Activated naive CD4-positive, alpha-beta T cell treated with anti-CD3 and anti-CD28 coated beads, Interleukin-2, amount 50 U/mL, for 72 hours (primary cell): ENCODE results near the gene PLCD1. TPM values are rescaled to one million over a fixed set of nuclear protein-coding genes. Genes with fewer than 3 reads are reported as not detected.

Source experiments
- ATAC-seq, 2 donors: fragments of 150-1000 bp; cut with Tn5 transposase; 2 replicates each; pipeline ENCODE4 v1.10.0; 2021; ENCODE audit warnings: mild to moderate bottlenecking in 2 of 2, moderate library complexity in 2 of 2
- DNase-seq, 2 donors: peaks; one replicate each; pipeline ENCODE4 v3.0.0; 2021 to 2022; ENCODE audit warnings: low spot score in 2 of 2
- H3K27ac Mint-ChIP-seq, 2 donors: one replicate each; pipeline ENCODE4 v1.8.0; 2022; ENCODE audit warnings: mild to moderate bottlenecking in 2 of 2, mixed read lengths in 2 of 2
- H3K36me3 Mint-ChIP-seq, 2 donors: one replicate each; pipeline ENCODE4 v1.8.0; 2022; ENCODE audit warnings: mixed read lengths in 2 of 2
- H3K9me3 Mint-ChIP-seq, 2 donors: one replicate each; pipeline ENCODE4 v1.8.0; 2022; ENCODE audit warnings: mixed read lengths in 2 of 2
- total RNA-seq, 2 donors: library from RNA; stranded (reverse); gene quantifications; one replicate each; pipeline ENCODE4 v1.2.3, GENCODE V29; 2022

PLCD1 gene
- total RNA-seq, 2 donors from 2014 or later, result 10.0 to 18.5 TPM

- DNase-seq (peak in 1 of 2 donors; percentile 56), ATAC-seq (no peak)
- peaks cover 0 to 3% of the 10 kb centered on the region in 2 donors for H3K9me3 Mint-ChIP-seq
- peak overlapping the region; percentile 89 to 95 for H3K27ac Mint-ChIP-seq
- H3K36me3 Mint-ChIP-seq, result peaks cover 11 to 16% of the 10 kb centered on the region in 2 donors
These were observed 31.6 kb downstream of the PLCD1 start for GRCh38 chr3:37997791-37998370.

DNA sequence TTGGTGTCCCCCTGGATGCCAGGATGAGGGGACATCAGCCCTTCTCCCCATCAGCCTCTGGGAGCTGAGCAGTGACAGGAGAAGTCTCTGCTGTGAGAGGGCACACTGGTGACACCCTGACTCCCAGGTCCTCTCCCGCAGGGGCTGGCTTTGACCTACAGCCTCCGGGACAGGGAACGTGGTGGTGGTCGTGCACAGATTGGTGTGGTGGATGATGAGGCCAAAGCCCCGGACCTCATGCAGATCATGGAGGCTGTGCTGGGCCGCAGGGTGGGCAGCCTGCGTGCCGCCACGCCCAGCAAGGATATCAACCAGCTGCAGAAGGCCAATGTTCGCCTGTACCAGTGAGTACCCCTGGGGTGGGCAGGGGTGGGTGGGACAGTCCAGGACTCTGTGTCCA lies 32.1 kb downstream of the PLCD1 start:
- DNase-seq (peak in 1 of 2 donors; percentile 53), ATAC-seq (no peak)
- H3K27ac Mint-ChIP-seq, result peak overlapping the region in 1 of 2 donors; percentile 76
- H3K36me3 Mint-ChIP-seq, result peaks cover 11 to 16% of the 10 kb centered on the region in 2 donors
- peaks cover 0 to 3% of the 10 kb centered on the region in 2 donors for H3K9me3 Mint-ChIP-seq

DNA sequence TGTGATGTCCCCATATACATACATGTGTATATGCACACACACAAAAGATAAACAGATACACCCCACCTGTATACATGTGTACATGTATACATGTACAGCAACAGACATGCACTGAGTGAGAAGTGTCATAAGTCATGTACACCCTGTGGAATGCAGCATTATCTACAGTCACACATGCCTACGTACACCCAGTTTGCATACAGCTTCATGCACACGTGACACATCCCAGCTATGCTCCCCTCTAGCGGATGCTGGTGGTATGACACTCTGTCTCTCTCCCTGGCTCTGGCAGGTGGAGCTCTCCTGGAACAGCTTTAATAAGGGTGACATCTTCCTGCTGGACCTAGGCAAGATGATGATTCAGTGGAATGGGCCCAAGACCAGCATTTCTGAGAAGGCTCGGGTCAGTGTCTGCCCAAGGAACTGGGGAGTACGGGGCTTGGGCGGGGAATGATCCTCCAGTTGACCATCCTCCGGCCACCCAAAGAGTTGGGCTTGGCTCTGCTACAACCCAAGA lies 32.6 kb downstream of the PLCD1 start:
- peaks cover 0 to 3% of the 10 kb centered on the region in 2 donors for H3K9me3 Mint-ChIP-seq
- peak overlapping the region; percentile 37 to 76 for H3K27ac Mint-ChIP-seq
- H3K36me3 Mint-ChIP-seq, result peaks cover 11 to 16% of the 10 kb centered on the region in 2 donors

DNA sequence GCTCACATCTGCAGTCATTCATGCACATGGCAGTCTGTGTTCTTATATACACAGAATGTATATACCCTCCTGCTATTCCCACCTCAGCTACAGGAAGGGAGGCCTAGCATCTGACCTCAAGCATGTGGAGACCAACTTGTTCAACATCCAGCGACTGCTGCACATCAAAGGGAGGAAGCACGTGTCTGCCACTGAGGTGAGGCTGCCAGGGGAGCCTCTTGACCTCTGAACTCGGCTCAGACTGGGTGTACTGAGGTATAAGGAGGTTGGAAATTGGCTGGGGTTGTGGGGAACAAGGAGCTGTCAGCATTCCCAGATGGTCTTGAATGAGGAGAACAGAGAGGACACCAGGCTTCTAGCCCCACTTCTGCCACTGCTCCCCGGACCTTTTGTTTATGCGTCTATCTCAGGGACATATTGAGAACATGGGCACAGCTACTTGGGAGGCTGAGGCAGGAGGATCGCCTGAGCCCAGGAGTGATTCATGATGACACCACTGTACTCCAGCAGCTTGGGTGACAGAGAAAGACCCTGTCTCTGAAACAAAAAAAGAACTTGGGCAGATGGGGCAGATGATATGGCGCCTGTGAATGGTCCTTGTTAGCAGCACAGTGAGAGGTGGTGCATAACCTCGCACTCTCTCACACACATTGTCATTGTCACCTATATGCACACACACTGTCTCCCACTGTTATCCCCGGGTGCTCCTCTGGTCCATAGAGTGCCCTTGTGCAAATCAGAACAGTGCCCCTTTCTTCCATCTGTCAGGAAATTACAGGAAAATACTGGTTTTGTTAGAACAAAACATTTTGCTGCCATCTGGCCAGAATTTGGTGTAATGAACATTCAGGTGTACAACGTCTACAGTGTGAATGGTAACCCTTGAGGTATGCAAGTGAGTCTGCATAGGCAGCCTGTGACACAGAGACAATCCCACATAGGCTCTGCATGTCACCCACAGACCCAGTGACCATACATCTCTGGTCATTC lies 33.5 kb downstream of the PLCD1 start:
- peak in 1 of 2 donors; percentile 48 for DNase-seq

More for the DNA sequence above, 32.6 kb downstream of the PLCD1 start:
- ATAC-seq (peak; percentile 55 to 57), DNase-seq (peak; percentile 81 to 88)

GRCh38 chr3:37994639-37994972 lies 34.8 kb downstream of the PLCD1 start:
- DNase-seq (no peak), ATAC-seq (peak; percentile 8 to 21)
- H3K9me3 Mint-ChIP-seq, result peaks cover 0 to 3% of the 10 kb centered on the region in 2 donors
- peak overlapping the region; percentile 81 to 94 for H3K27ac Mint-ChIP-seq
- peaks cover 11 to 16% of the 10 kb centered on the region in 2 donors for H3K36me3 Mint-ChIP-seq

More for the DNA sequence above, 33.5 kb downstream of the PLCD1 start:
- Mint-ChIP-seq H3K36me3 (peaks cover 11 to 16% of the 10 kb centered on the region in 2 donors), H3K9me3 (peaks cover 0 to 3% of the 10 kb centered on the region in 2 donors), H3K27ac (peak overlapping the region; percentile 57 to 94)
- ATAC-seq, result no peak

DNA sequence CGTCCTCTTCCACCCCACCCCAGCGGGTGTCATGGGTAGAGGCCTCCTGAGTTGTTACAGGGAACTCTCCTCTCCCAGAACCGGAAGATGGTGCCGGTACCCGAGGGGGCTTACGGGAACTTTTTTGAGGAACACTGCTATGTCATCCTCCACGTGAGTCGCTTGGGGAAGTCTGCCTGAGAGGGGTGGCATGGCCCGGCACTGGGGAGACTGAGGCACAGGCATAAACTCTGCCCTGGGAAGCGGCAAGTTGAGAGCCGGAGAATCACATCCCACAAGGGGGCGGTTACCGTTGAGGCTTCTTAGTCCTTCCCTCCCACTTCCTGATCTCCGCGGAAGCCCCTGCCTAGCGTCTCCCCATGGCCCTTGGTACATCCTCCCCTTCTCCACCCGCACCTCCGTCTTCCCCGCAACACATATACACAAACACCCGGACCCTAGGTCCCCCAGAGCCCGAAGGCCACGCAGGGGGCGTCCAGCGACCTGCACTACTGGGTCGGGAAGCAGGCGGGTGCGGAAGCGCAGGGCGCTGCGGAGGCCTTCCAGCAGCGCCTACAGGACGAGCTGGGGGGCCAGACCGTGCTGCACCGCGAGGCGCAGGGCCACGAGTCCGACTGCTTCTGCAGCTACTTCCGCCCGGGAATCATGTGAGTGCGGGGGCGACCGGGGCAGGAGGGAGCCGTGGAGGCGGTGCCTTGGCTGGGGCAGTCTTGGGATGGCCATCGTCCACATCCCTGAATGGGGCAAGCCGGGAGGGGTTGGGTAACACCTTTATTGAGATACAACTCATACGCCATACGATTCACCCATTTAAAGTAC lies 35.4 kb downstream of the PLCD1 start:
- Mint-ChIP-seq H3K9me3 (peaks cover 0 to 3% of the 10 kb centered on the region in 2 donors), H3K36me3 (peaks cover 11 to 16% of the 10 kb centered on the region in 2 donors), H3K27ac (peak overlapping the region; percentile 81 to 94)
- peak; percentile 68 to 70 for ATAC-seq
- DNase-seq, result peak; percentile 70 to 82

DNA sequence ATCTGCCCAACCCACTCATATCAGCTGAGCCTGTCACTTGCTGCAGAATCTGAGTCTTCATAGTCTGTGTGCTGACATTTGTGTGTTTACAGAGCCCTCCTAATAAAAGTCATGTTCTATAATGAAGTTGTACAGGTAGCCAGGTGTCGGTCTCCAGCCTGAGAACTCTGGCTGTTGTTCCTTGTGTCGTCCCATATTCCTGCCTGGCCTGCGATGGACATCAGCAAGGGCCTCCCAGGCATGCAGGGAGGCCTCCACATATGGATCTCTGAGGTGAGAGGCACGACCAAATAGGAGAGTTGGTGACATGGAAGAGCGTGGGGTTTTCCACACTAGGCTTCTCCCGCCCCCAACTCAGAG lies 36.0 kb downstream of the PLCD1 start:
- DNase-seq (no peak), ATAC-seq (no peak)
- peak overlapping the region; percentile 81 to 94 for H3K27ac Mint-ChIP-seq
- H3K36me3 Mint-ChIP-seq, result peaks cover 11 to 16% of the 10 kb centered on the region in 2 donors
- peaks cover 0 to 3% of the 10 kb centered on the region in 2 donors for H3K9me3 Mint-ChIP-seq

- Mint-ChIP-seq H3K27ac (peak overlapping the region in 1 of 2 donors; percentile 94), H3K9me3 (peaks cover 0 to 3% of the 10 kb centered on the region in 2 donors), H3K36me3 (peaks cover 11 to 16% of the 10 kb centered on the region in 2 donors)
- ATAC-seq (no peak), DNase-seq (peak in 1 of 2 donors; percentile 52)
These were observed 36.4 kb downstream of the PLCD1 start for GRCh38 chr3:37993067-37993455.

- peak overlapping the region in 1 of 2 donors; percentile 94 for H3K27ac Mint-ChIP-seq
- H3K36me3 Mint-ChIP-seq, result peaks cover 11 to 16% of the 10 kb centered on the region in 2 donors
- ATAC-seq, result no peak
- DNase-seq, result peak in 1 of 2 donors; percentile 41
- peaks cover 0 to 3% of the 10 kb centered on the region in 2 donors for H3K9me3 Mint-ChIP-seq
These were observed 37.0 kb downstream of the PLCD1 start for GRCh38 chr3:37992271-37993066.

GRCh38 chr3:37991823-37992222 lies 37.6 kb downstream of the PLCD1 start:
- DNase-seq, result peak in 1 of 2 donors; percentile 40
- Mint-ChIP-seq H3K36me3 (peaks cover 7 to 14% of the 10 kb centered on the region in 2 donors), H3K9me3 (peaks cover 0 to 3% of the 10 kb centered on the region in 2 donors), H3K27ac (no peak overlapping the region)
- no peak for ATAC-seq

DNA sequence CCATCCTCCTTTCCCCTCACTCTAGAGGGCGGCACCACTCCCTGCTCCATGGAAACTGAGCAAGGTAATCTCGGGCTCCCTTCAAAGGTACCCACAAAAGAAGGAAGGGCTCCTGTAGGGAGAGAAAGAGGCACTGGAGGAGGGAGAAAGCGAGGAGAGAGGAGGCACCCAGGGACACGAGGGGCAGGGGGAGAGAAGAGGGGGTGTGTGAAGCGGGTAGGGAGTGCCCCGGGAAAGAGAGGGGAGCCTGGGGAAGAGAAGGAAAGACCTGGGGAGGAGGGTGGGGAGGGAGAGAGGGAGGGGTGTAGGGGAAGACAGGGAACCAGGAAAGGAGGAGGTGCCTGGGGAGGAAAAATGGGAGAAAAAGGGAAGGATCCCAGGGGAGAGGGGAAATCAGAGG lies 38.3 kb downstream of the PLCD1 start:
- H3K27ac Mint-ChIP-seq, result peak overlapping the region in 1 of 2 donors; percentile 42
- no peaks in the 10 kb centered on the region for H3K9me3 Mint-ChIP-seq
- H3K36me3 Mint-ChIP-seq, result peaks cover 0 to 8% of the 10 kb centered on the region in 2 donors
- ATAC-seq, result no peak
- DNase-seq, result no peak

GRCh38 chr3:37990527-37990926 lies 38.9 kb downstream of the PLCD1 start, which contains the start of gene VILL:
Gene VILL (plus strand): TSS chr3:37990786. CDS start chr3:37993673, 2,887 bp downstream.
- DNase-seq (peak in 1 of 2 donors; percentile 37), ATAC-seq (no peak)
- peaks cover 0 to 3% of the 10 kb centered on the region in 2 donors for H3K36me3 Mint-ChIP-seq
- H3K27ac Mint-ChIP-seq, result peak within 1 kb of the TSS in 1 of 2 donors; percentile 55
- H3K9me3 Mint-ChIP-seq, result no peaks in the 10 kb centered on the region

- H3K27ac Mint-ChIP-seq, result peak overlapping the region in 1 of 2 donors; percentile 55
These were observed 39.5 kb downstream of the PLCD1 start for GRCh38 chr3:37989821-37990480.

GRCh38 chr3:37988931-37989525 lies 40.4 kb downstream of the PLCD1 start:
- no peaks in the 10 kb centered on the region for H3K36me3 Mint-ChIP-seq
- DNase-seq (peak in 1 of 2 donors; percentile 47), ATAC-seq (no peak)
- H3K9me3 Mint-ChIP-seq, result no peaks in the 10 kb centered on the region
- peak overlapping the region in 1 of 2 donors; percentile 55 for H3K27ac Mint-ChIP-seq

More at GRCh38 chr3:37989821-37990480, 39.5 kb downstream of the PLCD1 start:
- ATAC-seq (no peak), DNase-seq (peak in 1 of 2 donors; percentile 37)
- no peaks in the 10 kb centered on the region for H3K36me3 Mint-ChIP-seq
- H3K9me3 Mint-ChIP-seq, result no peaks in the 10 kb centered on the region
